Measurements from ENCODE around the gene MRPS12.
A peak's percentile ranks its signal among the peaks of the same experiment; 100 is the strongest.
"Not testable (repeated sequence)": the region's sequence is repeated elsewhere in the genome, so short reads cannot be mapped to it uniquely, and the experiment has no call there.

The MRPS12 gene

DNA sequence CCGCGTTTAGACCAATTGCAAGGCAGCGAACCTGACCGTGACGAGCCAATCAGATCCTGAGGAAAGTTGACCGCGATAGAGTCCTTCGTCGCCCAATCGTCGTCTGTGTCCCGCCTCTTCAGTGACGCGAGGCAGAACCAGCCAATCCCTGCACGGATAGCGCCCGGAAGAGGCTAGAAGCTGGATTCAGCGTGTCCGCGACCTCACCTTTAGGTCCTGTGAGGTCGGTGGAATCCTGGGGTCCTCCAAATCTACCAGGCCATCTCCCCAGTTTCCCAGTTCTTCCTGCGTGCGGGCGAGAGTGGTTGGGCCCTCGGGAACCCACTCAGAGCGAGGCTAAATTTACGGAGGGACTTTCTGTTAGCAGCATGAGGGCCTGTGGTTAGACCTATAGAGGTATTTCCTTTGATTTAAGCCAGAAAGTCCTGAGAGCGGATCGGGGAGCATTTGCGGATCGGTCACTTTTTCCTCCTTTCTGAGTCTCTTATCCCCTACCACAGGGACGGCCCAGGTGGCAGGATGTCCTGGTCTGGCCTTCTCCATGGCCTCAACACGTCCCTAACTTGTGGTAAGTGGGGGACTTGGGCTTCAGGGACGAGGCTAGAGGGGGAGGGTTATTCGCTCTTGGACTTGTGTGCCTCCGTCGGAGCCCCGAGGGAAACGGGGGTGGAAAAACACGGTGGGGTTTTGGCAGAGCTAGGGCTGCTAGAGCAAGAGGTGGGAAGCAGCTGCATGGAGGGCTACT is at the start of gene MRPS12:
Gene MRPS12 (plus strand): TSS at position 169 of the 745 bp plus-strand sequence. CDS start 351 bp downstream, at position 520.
- peak; percentile 98 to 99 for DNase-seq
- H3K4me3 ChIP-seq, result peak within 1 kb of the TSS; percentile 64 to 84
- intact Hi-C loops (cut with DNase I; ENCODE audit: low total_unique reads), result no loop called here
- H3K27me3 ChIP-seq, result no peaks in the 10 kb centered on the region
- H3K9me3 ChIP-seq, result no peaks in the 10 kb centered on the region
- peaks cover 4 to 28% (median 13%) of the 10 kb centered on the region in 3 donors for H3K36me3 ChIP-seq
- H3K4me1 ChIP-seq, result peaks cover 0 to 21% (median 19%) of the 10 kb centered on the region in 4 donors
- peak within 1 kb of the TSS; percentile 74 to 83 for H3K27ac ChIP-seq
- TF ChIP-seq, protein P1, sequence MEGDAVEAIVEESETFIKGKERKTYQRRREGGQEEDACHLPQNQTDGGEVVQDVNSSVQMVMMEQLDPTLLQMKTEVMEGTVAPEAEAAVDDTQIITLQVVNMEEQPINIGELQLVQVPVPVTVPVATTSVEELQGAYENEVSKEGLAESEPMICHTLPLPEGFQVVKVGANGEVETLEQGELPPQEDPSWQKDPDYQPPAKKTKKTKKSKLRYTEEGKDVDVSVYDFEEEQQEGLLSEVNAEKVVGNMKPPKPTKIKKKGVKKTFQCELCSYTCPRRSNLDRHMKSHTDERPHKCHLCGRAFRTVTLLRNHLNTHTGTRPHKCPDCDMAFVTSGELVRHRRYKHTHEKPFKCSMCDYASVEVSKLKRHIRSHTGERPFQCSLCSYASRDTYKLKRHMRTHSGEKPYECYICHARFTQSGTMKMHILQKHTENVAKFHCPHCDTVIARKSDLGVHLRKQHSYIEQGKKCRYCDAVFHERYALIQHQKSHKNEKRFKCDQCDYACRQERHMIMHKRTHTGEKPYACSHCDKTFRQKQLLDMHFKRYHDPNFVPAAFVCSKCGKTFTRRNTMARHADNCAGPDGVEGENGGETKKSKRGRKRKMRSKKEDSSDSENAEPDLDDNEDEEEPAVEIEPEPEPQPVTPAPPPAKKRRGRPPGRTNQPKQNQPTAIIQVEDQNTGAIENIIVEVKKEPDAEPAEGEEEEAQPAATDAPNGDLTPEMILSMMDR (IDR thresholded peaks at IDR 0.05), result no peak

DNA sequence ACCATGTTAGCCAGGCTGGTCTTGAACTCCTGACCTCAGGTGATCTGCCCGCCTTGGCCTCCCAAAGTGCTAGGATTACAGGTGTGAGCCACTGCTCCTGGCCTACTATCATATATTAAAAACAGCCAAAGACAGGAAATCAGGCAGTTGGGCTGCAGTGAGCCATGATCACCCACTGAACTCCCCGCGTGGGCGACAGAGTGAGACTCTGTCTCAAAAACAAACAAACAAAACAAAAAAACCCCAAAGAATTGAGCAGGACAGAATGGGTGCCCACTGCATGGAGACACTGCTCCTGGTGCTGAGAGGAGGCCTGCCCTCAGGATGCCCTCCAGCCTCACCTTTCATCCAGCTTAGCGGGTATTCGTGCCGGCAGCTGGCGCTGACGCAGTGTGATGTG is 47.5 kb upstream of the MRPS12 start:
- Histone ChIP-seq H3K4me1 (no peaks in the 10 kb centered on the region), H3K4me3 (no peak overlapping the region), H3K27ac (no peak overlapping the region), H3K9me3 (no peaks in the 10 kb centered on the region), H3K27me3 (no peaks in the 10 kb centered on the region), H3K36me3 (peaks cover 28 to 67% (median 50%) of the 10 kb centered on the region in 3 donors)
- intact Hi-C loops (cut with DNase I; ENCODE audit: low total_unique reads), result loop anchor here (10.0 kb wide), 1 partner anchor 368 kb away; no protein-coding TSS in a partner anchor
- TF ChIP-seq, protein P1 (IDR thresholded peaks at IDR 0.05), result no peak
- DNase-seq, result no peak

DNA sequence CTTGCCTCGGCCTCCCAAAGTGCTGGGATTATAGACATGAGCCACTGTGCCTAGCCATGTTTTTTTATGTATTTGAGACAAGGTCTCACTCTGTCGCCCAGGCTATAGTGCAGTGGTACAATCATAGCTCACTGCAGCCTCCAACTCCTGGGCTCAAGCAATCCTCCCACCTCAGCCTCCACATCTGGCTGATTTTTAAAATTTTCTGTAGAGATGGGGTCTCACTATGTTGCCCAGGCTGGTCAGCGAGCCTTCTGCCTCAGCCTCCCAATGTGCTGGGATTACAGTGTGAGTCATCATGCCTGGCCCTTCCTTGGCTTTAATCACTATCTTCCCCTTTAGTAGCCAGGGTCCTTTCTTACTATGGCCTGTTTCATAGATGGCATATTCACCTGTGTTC is 46.1 kb upstream of the MRPS12 start:
- not testable (repeated sequence) for H3K9me3 ChIP-seq, H3K4me3 ChIP-seq, H3K27me3 ChIP-seq, DNase-seq, H3K27ac ChIP-seq, H3K4me1 ChIP-seq
- peaks cover 41 to 69% (median 57%) of the 10 kb centered on the region in 3 donors for H3K36me3 ChIP-seq
- intact Hi-C loops (cut with DNase I; ENCODE audit: low total_unique reads), result loop anchor here (10.0 kb wide), 1 partner anchor 370 kb away; no protein-coding TSS in a partner anchor

DNA sequence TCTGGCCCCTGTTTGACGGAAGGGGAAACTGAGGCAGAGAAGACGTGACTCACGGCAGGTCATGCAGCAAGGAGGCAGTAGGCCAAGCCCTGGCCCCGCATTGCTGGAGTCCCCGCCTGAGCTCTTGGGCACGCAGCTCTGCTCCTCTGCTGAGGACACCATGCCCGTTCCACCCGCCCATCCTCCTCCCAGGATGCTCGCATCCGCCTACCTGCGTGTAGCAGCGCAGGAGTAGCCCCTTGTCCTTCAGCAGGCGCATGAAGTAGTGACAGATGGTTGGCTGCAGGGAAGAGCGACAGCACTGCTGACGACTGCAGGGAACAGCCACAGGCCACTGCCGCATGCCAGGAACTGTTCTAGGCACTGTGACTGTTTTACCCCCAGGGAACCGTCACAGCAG is 41.9 kb upstream of the MRPS12 start:
- DNase-seq, result no peak
- Histone ChIP-seq H3K9me3 (no peaks in the 10 kb centered on the region), H3K4me1 (no peaks in the 10 kb centered on the region), H3K27me3 (no peaks in the 10 kb centered on the region), H3K4me3 (no peak overlapping the region), H3K36me3 (peaks cover 18 to 60% (median 32%) of the 10 kb centered on the region in 3 donors), H3K27ac (no peak overlapping the region)
- intact Hi-C loops (cut with DNase I; ENCODE audit: low total_unique reads), result loop anchor here (10.0 kb wide), 1 partner anchor 374 kb away; no protein-coding TSS in a partner anchor
- TF ChIP-seq, protein P1 (IDR thresholded peaks at IDR 0.05), result no peak

DNA sequence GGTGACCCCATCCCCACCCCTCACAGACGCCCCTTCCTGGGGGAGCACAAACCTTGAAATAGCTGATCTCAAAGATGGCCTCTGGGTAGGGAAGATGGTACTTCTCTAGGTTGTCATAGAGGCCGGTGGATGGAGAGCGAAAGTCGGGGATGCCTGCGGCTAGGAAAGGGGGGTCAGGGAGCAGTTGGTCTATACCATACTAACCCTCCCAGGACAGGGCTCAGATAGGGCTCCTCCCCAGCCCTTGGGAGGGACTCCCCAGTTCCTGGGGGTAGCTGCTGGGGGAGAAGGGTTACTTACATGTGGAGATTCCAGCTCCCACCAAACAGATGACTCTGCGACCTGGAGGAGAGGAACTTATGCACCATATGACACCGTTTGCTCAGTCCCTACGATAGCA is 40.9 kb upstream of the MRPS12 start:
- H3K27me3 ChIP-seq, result no peaks in the 10 kb centered on the region
- no peaks in the 10 kb centered on the region for H3K9me3 ChIP-seq
- DNase-seq, result no peak
- TF ChIP-seq, protein P1 (IDR thresholded peaks at IDR 0.05), result no peak
- H3K4me1 ChIP-seq, result no peaks in the 10 kb centered on the region
- intact Hi-C loops (cut with DNase I; ENCODE audit: low total_unique reads), result loop anchor here (10.0 kb wide), 1 partner anchor 375 kb away; no protein-coding TSS in a partner anchor
- peaks cover 18 to 55% (median 32%) of the 10 kb centered on the region in 3 donors for H3K36me3 ChIP-seq
- no peak overlapping the region for H3K4me3 ChIP-seq
- no peak overlapping the region for H3K27ac ChIP-seq

DNA sequence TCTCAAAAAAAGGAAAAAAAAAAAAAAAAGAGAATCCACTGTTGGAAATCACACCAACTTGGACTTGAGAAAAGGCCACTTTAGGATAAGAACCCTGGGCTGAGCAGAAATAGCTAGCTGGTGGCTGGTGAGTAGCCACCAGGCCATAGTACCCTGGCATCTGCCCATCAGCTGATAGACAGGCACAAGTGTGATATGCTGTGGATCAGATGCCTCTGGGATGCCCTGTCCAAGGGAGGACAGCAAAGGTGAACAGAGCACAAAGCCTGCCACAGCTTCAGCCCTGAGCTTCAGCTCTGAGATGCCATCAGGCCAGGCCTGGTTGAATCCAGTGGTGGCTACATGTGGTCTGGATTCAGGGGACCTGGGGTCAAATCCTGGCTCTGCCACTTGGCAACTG is 40.1 kb upstream of the MRPS12 start:
- TF ChIP-seq, protein P1 (IDR thresholded peaks at IDR 0.05), result no peak
- no peak overlapping the region for H3K4me3 ChIP-seq
- H3K9me3 ChIP-seq, result no peaks in the 10 kb centered on the region
- H3K27ac ChIP-seq, result no peak overlapping the region
- intact Hi-C loops (cut with DNase I; ENCODE audit: low total_unique reads), result no loop called here
- no peak for DNase-seq
- no peaks in the 10 kb centered on the region for H3K27me3 ChIP-seq
- peaks cover 18 to 51% (median 32%) of the 10 kb centered on the region in 3 donors for H3K36me3 ChIP-seq
- H3K4me1 ChIP-seq, result no peaks in the 10 kb centered on the region
